Spleen (tissue), 7 donors: ENCODE data around the gene FGF8.

Experiments
- CTCF ChIP-seq, 11 experiments: fragments of 200-600 bp in 7 of 11; fragments of 450-650 bp in 4 of 11; sonication (generic) in 4 of 11; IDR thresholded peaks in 8 of 11; conservative IDR thresholded peaks in 3 of 11; 1 replicate in 7 of 11; 2 replicates in 4 of 11; pipeline versions ENCODE4 v1.4.0 to v1.8.0; 2016 to 2021; ENCODE audit warnings: antibody characterized with exemption in 11 of 11, inconsistent platforms in 4 of 11, mild to moderate bottlenecking in 1 of 11
- POLR2A ChIP-seq, 3 donors: fragments of 450-650 bp; IDR thresholded peaks; one replicate each; pipeline ENCODE4 v1.5.1; 2017; ENCODE audit warnings: antibody characterized with exemption in 3 of 3, mild to moderate bottlenecking in 1 of 3
- donor health status: DM: no; HTN: no; CAD: no; lungs with moderate emphysema.
- donor health status: DM: no; HTN: no; CAD: no.
- donor health status: DM: no; HTN: no; CAD: no.

- no peak for TF ChIP-seq CTCF (IDR thresholded peaks at IDR 0.05 in 8 of 11, conservative IDR thresholded peaks at IDR 0.05 in 3 of 11)
- no peak for TF ChIP-seq POLR2A (IDR thresholded peaks at IDR 0.05)
These were observed 3.7 kb downstream of the FGF8 start for GRCh38 chr10:101772017-101772894.
